ENCODE data around the gene PA2G4. TPM values are rescaled to one million over a fixed set of nuclear protein-coding genes. Genes with fewer than 3 reads are reported as not detected.
"Not testable (repeated sequence)": the region's sequence is repeated elsewhere in the genome, so short reads cannot be mapped to it uniquely, and the experiment has no call there.

Gene PA2G4
- total RNA-seq, 1 experiment from 2014 or later, result 406 TPM

DNA sequence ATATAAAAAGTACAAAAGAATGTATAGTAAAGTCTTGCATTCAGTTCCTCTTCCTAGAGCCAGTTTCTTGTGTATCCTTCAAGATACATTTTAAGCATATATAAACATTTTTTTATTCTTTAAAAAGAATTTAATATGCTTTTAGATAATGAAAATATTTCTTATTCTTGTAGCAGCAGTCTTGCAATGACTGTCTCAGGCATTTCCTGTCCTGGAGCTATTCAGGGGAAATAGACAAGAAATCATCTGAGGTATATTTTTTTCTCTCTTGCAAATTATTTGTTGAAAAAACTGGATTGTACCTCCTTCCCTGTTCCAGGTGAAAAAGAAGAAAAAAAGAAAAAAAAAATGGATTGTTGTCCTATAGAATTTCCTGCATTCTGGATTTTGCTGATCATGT lies 41.4 kb upstream of the PA2G4 start:
- H3K79me2 ChIP-seq (ENCODE audit: low read length), result no peaks in the 10 kb centered on the region
- H3K4me2 ChIP-seq (ENCODE audit: low read length), result no peak overlapping the region
- H3F3A ChIP-seq (ENCODE audit: low read length, unreplicated experiment), result no peaks in the 10 kb centered on the region
- H3K27me3 ChIP-seq (ENCODE audit: low read length), result no peaks in the 10 kb centered on the region
- no peak for ATAC-seq
- H3K9me3 ChIP-seq (ENCODE audit: low read length), result no peaks in the 10 kb centered on the region
- H3K4me3 ChIP-seq (ENCODE audit: low read length), result no peak overlapping the region
- no peaks in the 10 kb centered on the region for H3K9me2 ChIP-seq (replicated peaks; ENCODE audit: low read length)
- no peak overlapping the region for H3K27ac ChIP-seq (ENCODE audit: low read length)
- H4K20me1 ChIP-seq (ENCODE audit: low read length), result no peaks in the 10 kb centered on the region
- TF ChIP-seq EZH2 (IDR thresholded peaks at IDR 0.05; ENCODE audit: low read length, unreplicated experiment), result no peak
- TF ChIP-seq, protein P1, sequence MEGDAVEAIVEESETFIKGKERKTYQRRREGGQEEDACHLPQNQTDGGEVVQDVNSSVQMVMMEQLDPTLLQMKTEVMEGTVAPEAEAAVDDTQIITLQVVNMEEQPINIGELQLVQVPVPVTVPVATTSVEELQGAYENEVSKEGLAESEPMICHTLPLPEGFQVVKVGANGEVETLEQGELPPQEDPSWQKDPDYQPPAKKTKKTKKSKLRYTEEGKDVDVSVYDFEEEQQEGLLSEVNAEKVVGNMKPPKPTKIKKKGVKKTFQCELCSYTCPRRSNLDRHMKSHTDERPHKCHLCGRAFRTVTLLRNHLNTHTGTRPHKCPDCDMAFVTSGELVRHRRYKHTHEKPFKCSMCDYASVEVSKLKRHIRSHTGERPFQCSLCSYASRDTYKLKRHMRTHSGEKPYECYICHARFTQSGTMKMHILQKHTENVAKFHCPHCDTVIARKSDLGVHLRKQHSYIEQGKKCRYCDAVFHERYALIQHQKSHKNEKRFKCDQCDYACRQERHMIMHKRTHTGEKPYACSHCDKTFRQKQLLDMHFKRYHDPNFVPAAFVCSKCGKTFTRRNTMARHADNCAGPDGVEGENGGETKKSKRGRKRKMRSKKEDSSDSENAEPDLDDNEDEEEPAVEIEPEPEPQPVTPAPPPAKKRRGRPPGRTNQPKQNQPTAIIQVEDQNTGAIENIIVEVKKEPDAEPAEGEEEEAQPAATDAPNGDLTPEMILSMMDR (conservative IDR thresholded peaks at IDR 0.05; ENCODE audit: low read depth, low read length), result no peak
- TF ChIP-seq EZH2phosphoT487 (IDR thresholded peaks at IDR 0.05; ENCODE audit: borderline replicate concordance, low read length), result no peak
- no TSS peak for BruUV-seq (replicated peaks)
- H3K9ac ChIP-seq (ENCODE audit: low read length), result no peak overlapping the region
- no peak overlapping the region for H2AFZ ChIP-seq (ENCODE audit: low read length)
- ChIA-PET CTCF (no interaction called here), POLR2A (ENCODE audit: unreplicated experiment) (no interaction called here)
- H3K36me3 ChIP-seq (ENCODE audit: low read depth, low read length), result no peaks in the 10 kb centered on the region
- no peaks in the 10 kb centered on the region for H3K4me1 ChIP-seq (ENCODE audit: insufficient read depth, low read length)
- no peak for DNase-seq
- intact Hi-C loops (cut with micrococcal nuclease), result no loop called here

- TF ChIP-seq EZH2phosphoT487 (IDR thresholded peaks at IDR 0.05; ENCODE audit: borderline replicate concordance, low read length) (no peak), EZH2 (IDR thresholded peaks at IDR 0.05; ENCODE audit: low read length, unreplicated experiment) (no peak)
- TF ChIP-seq, protein P1 (conservative IDR thresholded peaks at IDR 0.05; ENCODE audit: low read depth, low read length), result no peak
- H3K4me3 ChIP-seq (ENCODE audit: low read length), result no peak overlapping the region
- no peak overlapping the region for H2AFZ ChIP-seq (ENCODE audit: low read length)
- no peaks in the 10 kb centered on the region for H3K27me3 ChIP-seq (ENCODE audit: low read length)
- ChIA-PET CTCF (no interaction called here), POLR2A (ENCODE audit: unreplicated experiment) (no interaction called here)
- H3K9me2 ChIP-seq (replicated peaks; ENCODE audit: low read length), result no peaks in the 10 kb centered on the region
- no peak overlapping the region for H3K27ac ChIP-seq (ENCODE audit: low read length)
- H3F3A ChIP-seq (ENCODE audit: low read length, unreplicated experiment), result no peaks in the 10 kb centered on the region
- intact Hi-C loops (cut with micrococcal nuclease), result no loop called here
- H3K36me3 ChIP-seq (ENCODE audit: low read depth, low read length), result no peaks in the 10 kb centered on the region
- DNase-seq (no peak), ATAC-seq (no peak)
- BruUV-seq (replicated peaks), result no TSS peak
- H3K79me2 ChIP-seq (ENCODE audit: low read length), result no peaks in the 10 kb centered on the region
- H3K4me2 ChIP-seq (ENCODE audit: low read length), result no peak overlapping the region
- no peaks in the 10 kb centered on the region for H3K9me3 ChIP-seq (ENCODE audit: low read length)
- H3K9ac ChIP-seq (ENCODE audit: low read length), result no peak overlapping the region
- H4K20me1 ChIP-seq (ENCODE audit: low read length), result no peaks in the 10 kb centered on the region
- H3K4me1 ChIP-seq (ENCODE audit: insufficient read depth, low read length), result no peaks in the 10 kb centered on the region
Observed at GRCh38 chr12:56071648-56072047, 32.7 kb upstream of the PA2G4 start.

GRCh38 chr12:56074396-56074795 lies 30.0 kb upstream of the PA2G4 start:
- H4K20me1 ChIP-seq (ENCODE audit: low read length), result no peaks in the 10 kb centered on the region
- no peak overlapping the region for H3K27ac ChIP-seq (ENCODE audit: low read length)
- TF ChIP-seq, protein P1 (conservative IDR thresholded peaks at IDR 0.05; ENCODE audit: low read depth, low read length), result no peak
- no peak for TF ChIP-seq EZH2 (IDR thresholded peaks at IDR 0.05; ENCODE audit: low read length, unreplicated experiment)
- TF ChIP-seq EZH2phosphoT487 (IDR thresholded peaks at IDR 0.05; ENCODE audit: borderline replicate concordance, low read length), result no peak
- no peak overlapping the region for H3K9ac ChIP-seq (ENCODE audit: low read length)
- H3K4me1 ChIP-seq (ENCODE audit: insufficient read depth, low read length), result peaks cover 5% of the 10 kb centered on the region; the same call in 1 of the 2 replicates
- no peaks in the 10 kb centered on the region for H3F3A ChIP-seq (ENCODE audit: low read length, unreplicated experiment)
- no peaks in the 10 kb centered on the region for H3K79me2 ChIP-seq (ENCODE audit: low read length)
- no peak for ATAC-seq
- H3K36me3 ChIP-seq (ENCODE audit: low read depth, low read length), result no peaks in the 10 kb centered on the region
- no TSS peak for BruUV-seq (replicated peaks)
- CTCF ChIA-PET, result no interaction called here
- no peaks in the 10 kb centered on the region for H3K9me2 ChIP-seq (replicated peaks; ENCODE audit: low read length)
- no peak for DNase-seq
- POLR2A ChIA-PET (ENCODE audit: unreplicated experiment), result interaction anchor here (0.6 kb wide), 1 partner anchor 100 kb away, joined by 3 read pairs; no protein-coding TSS in a partner anchor
- no peaks in the 10 kb centered on the region for H3K9me3 ChIP-seq (ENCODE audit: low read length)
- no peak overlapping the region for H3K4me2 ChIP-seq (ENCODE audit: low read length)
- H2AFZ ChIP-seq (ENCODE audit: low read length), result no peak overlapping the region
- H3K4me3 ChIP-seq (ENCODE audit: low read length), result no peak overlapping the region
- no peaks in the 10 kb centered on the region for H3K27me3 ChIP-seq (ENCODE audit: low read length)
- intact Hi-C loops (cut with micrococcal nuclease), result no loop called here

GRCh38 chr12:56077966-56078365 lies 26.4 kb upstream of the PA2G4 start:
- BruUV-seq (replicated peaks); H3K27me3 ChIP-seq (ENCODE audit: low read length); CTCF ChIA-PET; H3K9ac ChIP-seq (ENCODE audit: low read length); H3K27ac ChIP-seq (ENCODE audit: low read length); H3F3A ChIP-seq (ENCODE audit: low read length, unreplicated experiment); H3K9me2 ChIP-seq (replicated peaks; ENCODE audit: low read length); ATAC-seq; POLR2A ChIA-PET (ENCODE audit: unreplicated experiment); H3K9me3 ChIP-seq (ENCODE audit: low read length); H3K36me3 ChIP-seq (ENCODE audit: low read depth, low read length); H2AFZ ChIP-seq (ENCODE audit: low read length); DNase-seq; H3K4me2 ChIP-seq (ENCODE audit: low read length); H3K4me3 ChIP-seq (ENCODE audit: low read length); H4K20me1 ChIP-seq (ENCODE audit: low read length): not testable (repeated sequence)
- Histone ChIP-seq H3K79me2 (ENCODE audit: low read length) (peaks cover 27% of the 10 kb centered on the region), H3K4me1 (ENCODE audit: insufficient read depth, low read length) (peaks cover 19% of the 10 kb centered on the region)
- intact Hi-C loops (cut with micrococcal nuclease), result loop anchor here (5.0 kb wide), 1 partner anchor 39 kb away; the partner anchor contains the start of genes RPL41 and ZC3H10

Measured in PC-3 (cell line).